ENCODE results near the gene NAT16.
A peak's percentile ranks its signal among the peaks of the same experiment; 100 is the strongest.
"Not testable (repeated sequence)": the region's sequence is repeated elsewhere in the genome, so short reads cannot be mapped to it uniquely, and the experiment has no call there.

Gene NAT16

DNA sequence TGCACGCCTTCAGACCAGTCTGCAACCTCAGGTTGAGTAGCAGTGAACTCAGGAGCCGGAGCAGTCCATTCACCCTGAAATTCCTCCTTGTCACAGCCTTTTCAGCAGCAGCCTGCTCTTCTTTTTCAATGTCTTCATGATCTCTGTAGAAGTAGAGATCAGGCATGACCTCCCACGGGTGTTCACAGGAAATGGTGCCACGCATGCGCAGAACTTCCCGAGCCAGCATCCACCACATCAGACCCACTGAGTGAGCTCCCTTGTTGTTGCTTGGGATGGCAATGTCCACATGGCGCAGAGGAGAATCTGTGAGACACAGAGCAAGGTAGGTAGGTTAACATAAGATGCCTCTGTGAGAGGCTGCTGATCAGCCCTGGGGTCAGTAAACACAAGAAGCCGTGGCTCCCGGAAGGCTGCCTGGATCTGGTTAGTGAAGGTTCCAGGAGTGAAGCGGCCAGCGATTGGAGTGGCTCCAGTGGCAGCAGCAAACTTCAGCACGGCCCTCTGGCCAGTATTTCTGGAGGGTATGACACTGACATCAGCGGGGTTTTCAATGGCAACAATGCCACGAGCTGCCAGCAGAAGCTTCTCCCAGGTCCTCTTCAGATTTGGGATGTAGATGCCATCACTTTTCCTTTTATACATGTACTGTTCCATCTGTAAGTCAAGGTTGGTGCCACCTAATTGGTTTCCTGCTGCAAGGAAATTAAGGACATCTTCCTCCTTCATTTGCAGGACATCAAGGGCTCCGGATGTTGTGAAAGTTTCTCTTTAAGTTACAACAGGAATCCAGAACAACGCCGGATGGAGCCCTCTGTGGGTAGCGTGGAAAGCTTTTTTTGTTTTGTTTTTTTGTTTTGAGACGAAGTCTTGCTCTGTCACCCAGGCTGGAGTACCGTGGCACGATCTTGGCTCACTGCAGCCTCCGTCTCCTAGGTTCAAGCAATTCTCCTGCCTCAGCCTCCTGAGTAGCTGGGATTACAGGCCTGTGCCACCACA lies 23.9 kb upstream of the NAT16 start:
- DNase-seq; H3K27ac ChIP-seq (ENCODE audit: insufficient read depth in 1 of 2, low read depth in 1 of 2, low read length in 2 of 2, poor library complexity in 1 of 2, severe bottlenecking in 2 of 2); H3K4me1 ChIP-seq (ENCODE audit: control extremely low read depth in 1 of 4, control insufficient read depth in 4 of 4, insufficient read depth in 4 of 4, low read length in 3 of 4); H3K4me3 ChIP-seq (ENCODE audit: control insufficient read depth in 1 of 7, extremely low read depth in 1 of 7, insufficient read depth in 4 of 7, low read depth in 2 of 7, low read length in 6 of 7); H3K9me3 ChIP-seq (ENCODE audit: control extremely low read depth in 1 of 5, control insufficient read depth in 4 of 5, insufficient read depth in 2 of 5, low read depth in 1 of 5, low read length in 4 of 5): not testable (repeated sequence)
- peaks cover 0 to 21% (median 8%) of the 10 kb centered on the region in 4 experiments for H3K36me3 ChIP-seq (ENCODE audit: control insufficient read depth in 4 of 4, insufficient read depth in 4 of 4, low read length in 3 of 4)
- ChIA-PET POLR2A (interaction anchor here (0.5 kb wide), 1 partner anchor 60 kb away, joined by 3 read pairs; no protein-coding TSS in a partner anchor), CTCF (interaction anchor here (0.9 to 1.6 kb wide), 5 partner anchors 9 to 40 kb away, joined by 3 to 4 read pairs (median 3); partner anchors contain the start of genes PLOD3 and ZNHIT1)
- WGBS (ENCODE audit: insufficient coverage): 84% methylated on average over 16 of the region's 22 CpGs
- H3K27me3 ChIP-seq (replicated peaks in 2 of 5; ENCODE audit: control insufficient read depth in 4 of 5, insufficient read depth in 5 of 5, low read length in 4 of 5): peaks cover 0 to 53% (median 22%) of the 10 kb centered on the region in 5 experiments

DNA sequence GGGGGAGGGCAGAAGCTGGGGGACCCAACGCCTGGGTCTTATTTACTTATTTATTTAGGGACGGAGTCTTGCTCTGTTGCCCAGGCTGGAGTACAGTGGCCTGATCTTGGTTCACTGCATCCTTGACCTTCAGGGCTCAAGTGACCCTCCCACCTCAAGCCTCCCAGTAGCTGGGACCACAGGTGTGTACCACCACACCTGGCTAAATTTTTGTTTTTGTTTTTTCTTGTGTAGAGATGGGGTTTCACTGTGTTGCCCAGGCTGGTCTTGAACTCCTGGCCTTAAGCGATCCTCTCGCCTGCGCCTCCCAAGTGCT lies 22.5 kb upstream of the NAT16 start:
- Histone ChIP-seq H3K4me3 (ENCODE audit: control insufficient read depth in 1 of 7, extremely low read depth in 1 of 7, insufficient read depth in 4 of 7, low read depth in 2 of 7, low read length in 6 of 7) (no peak overlapping the region), H3K4me1 (ENCODE audit: control extremely low read depth in 1 of 4, control insufficient read depth in 4 of 4, insufficient read depth in 4 of 4, low read length in 3 of 4) (peaks cover 0 to 8% (median 6%) of the 10 kb centered on the region in 4 experiments), H3K27me3 (replicated peaks in 2 of 5; ENCODE audit: control insufficient read depth in 4 of 5, insufficient read depth in 5 of 5, low read length in 4 of 5) (peaks cover 0 to 64% (median 22%) of the 10 kb centered on the region in 5 experiments), H3K27ac (ENCODE audit: insufficient read depth in 1 of 2, low read depth in 1 of 2, low read length in 2 of 2, poor library complexity in 1 of 2, severe bottlenecking in 2 of 2) (no peak overlapping the region), H3K9me3 (ENCODE audit: control extremely low read depth in 1 of 5, control insufficient read depth in 4 of 5, insufficient read depth in 2 of 5, low read depth in 1 of 5, low read length in 4 of 5) (no peaks in the 10 kb centered on the region), H3K36me3 (ENCODE audit: control insufficient read depth in 4 of 4, insufficient read depth in 4 of 4, low read length in 3 of 4) (peaks cover 0 to 10% (median 5%) of the 10 kb centered on the region in 4 experiments)
- no peak for DNase-seq
- WGBS (ENCODE audit: insufficient coverage): 96% methylated on average over 5 of the region's 5 CpGs
- POLR2A ChIA-PET: no interaction called here
- CTCF ChIA-PET: interaction anchor here (1.0 to 1.8 kb wide), 4 partner anchors 9 to 59 kb away, joined by 3 to 6 read pairs (median 4); partner anchors contain the start of genes PLOD3 and ZNHIT1

DNA sequence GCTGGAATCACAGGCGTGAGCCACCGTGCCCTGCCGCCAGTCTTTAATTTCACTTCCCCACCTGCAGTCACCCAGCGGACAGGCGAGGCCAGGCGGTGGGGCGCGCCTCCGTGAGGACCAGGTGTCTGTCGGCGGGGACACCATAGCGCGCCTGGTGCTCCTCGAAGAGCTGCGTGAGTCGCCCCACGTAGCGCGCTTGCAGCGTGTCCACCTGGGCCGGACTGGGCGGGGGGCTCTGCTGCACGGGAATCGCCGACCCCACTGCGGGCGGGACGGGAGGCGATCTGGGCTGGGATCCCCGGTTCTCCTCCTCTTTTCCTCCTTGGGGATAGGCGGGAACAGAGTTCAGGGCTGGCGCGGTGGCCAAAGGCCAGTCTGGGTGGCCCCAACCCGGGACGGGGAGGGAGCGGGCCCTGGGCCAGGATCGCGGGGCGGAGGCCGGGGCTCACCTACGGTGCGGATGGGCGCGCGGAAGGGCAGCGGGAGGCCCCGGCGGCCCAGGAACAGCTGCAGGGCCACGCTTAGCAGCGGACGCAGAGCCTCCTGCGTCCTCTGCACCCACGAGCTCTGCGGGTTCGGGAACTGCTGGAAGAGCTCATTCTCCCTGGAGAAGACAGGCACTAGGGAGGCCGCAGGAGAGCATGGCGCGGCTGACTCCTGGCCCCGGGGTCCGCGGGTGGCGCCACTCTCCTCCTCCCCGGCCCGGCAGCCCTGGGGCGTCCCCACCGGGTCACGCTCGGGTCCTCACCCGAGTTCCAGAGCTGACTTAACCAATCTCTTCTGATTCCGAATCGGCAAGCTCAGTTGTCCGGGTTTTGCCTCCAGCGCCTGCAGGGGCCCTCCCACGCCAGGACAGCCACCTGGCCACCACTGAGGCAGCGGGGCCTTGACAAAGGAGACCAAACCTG lies 21.9 kb upstream of the NAT16 start:
- Histone ChIP-seq H3K4me1 (ENCODE audit: control extremely low read depth in 1 of 4, control insufficient read depth in 4 of 4, insufficient read depth in 4 of 4, low read length in 3 of 4) (peaks cover 0 to 8% (median 6%) of the 10 kb centered on the region in 4 experiments), H3K9me3 (ENCODE audit: control extremely low read depth in 1 of 5, control insufficient read depth in 4 of 5, insufficient read depth in 2 of 5, low read depth in 1 of 5, low read length in 4 of 5) (no peaks in the 10 kb centered on the region), H3K27me3 (replicated peaks in 2 of 5; ENCODE audit: control insufficient read depth in 4 of 5, insufficient read depth in 5 of 5, low read length in 4 of 5) (peaks cover 0 to 64% (median 22%) of the 10 kb centered on the region in 5 experiments), H3K27ac (ENCODE audit: insufficient read depth in 1 of 2, low read depth in 1 of 2, low read length in 2 of 2, poor library complexity in 1 of 2, severe bottlenecking in 2 of 2) (no peak overlapping the region), H3K36me3 (ENCODE audit: control insufficient read depth in 4 of 4, insufficient read depth in 4 of 4, low read length in 3 of 4) (peaks cover 0 to 10% (median 5%) of the 10 kb centered on the region in 4 experiments), H3K4me3 (ENCODE audit: control insufficient read depth in 1 of 7, extremely low read depth in 1 of 7, insufficient read depth in 4 of 7, low read depth in 2 of 7, low read length in 6 of 7) (peak overlapping the region in 4 of 7 experiments; percentile 29 to 60 (median 40))
- CTCF ChIA-PET: interaction anchor here (1.0 to 1.8 kb wide), 4 partner anchors 10 to 58 kb away, joined by 3 to 6 read pairs (median 4); partner anchors contain the start of genes PLOD3 and ZNHIT1
- DNase-seq: peak in 2 of 3 donors; percentile 35 to 50
- 10% methylated on average over 67 of the region's 75 CpGs for WGBS (ENCODE audit: insufficient coverage)
- POLR2A ChIA-PET: interaction anchor here (0.7 kb wide), 1 partner anchor 197 kb away, joined by 4 read pairs; no protein-coding TSS in a partner anchor

DNA sequence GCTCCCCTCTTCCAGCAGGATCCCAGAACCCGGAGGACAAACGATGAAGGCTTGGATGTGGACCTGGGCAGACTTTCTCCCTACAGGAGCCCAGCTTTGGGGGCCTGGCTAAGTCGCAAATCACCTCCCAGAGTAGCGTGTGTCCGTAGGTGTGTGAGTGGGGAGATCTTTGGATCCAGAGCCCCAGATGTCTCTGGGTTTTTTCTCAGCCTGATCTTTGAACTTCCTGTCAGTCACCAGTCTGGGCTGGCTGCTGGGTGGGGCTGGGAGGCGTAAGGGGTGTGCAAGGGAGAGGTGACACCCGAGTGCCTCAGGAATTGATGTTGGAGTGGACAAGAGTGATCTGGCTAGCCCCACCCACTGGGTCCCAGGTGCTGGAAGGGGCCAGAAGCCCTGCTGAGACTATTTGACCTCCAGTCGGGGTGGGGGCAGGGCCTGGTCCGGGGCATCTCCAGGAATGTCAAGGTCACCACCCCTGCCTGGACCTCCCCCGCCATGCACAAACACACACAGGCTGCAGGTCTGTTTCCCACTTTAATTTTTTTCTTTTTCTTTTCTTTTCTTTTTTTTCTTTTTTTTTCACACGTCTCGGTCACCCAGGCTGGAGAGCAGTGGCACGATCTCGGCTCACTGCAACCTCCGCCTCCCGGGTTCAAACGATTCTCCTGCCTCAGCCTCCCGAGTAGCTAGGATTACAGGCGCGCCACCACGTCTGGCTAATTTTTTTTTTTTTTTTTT lies 20.9 kb upstream of the NAT16 start, which contains the start of gene MOGAT3:
TSS of gene MOGAT3 (minus strand) at position 175 of the 738 bp plus-strand sequence. CDS start 182 bp downstream, outside the sequence.
- H3K4me1 ChIP-seq (ENCODE audit: control extremely low read depth in 1 of 4, control insufficient read depth in 4 of 4, insufficient read depth in 4 of 4, low read length in 3 of 4): peaks cover 0 to 8% (median 6%) of the 10 kb centered on the region in 4 experiments
- no peak within 1 kb of the TSS for H3K27ac ChIP-seq (ENCODE audit: insufficient read depth in 1 of 2, low read depth in 1 of 2, low read length in 2 of 2, poor library complexity in 1 of 2, severe bottlenecking in 2 of 2)
- DNase-seq: no peak
- ChIA-PET POLR2A (interaction anchor here (0.7 kb wide), 1 partner anchor 198 kb away, joined by 4 read pairs; no protein-coding TSS in a partner anchor), CTCF (interaction anchor here (1.0 to 1.3 kb wide), 2 partner anchors 13 to 82 kb away, joined by 3 to 4 read pairs; no protein-coding TSS in a partner anchor)
- peaks cover 0 to 64% (median 22%) of the 10 kb centered on the region in 5 experiments for H3K27me3 ChIP-seq (replicated peaks in 2 of 5; ENCODE audit: control insufficient read depth in 4 of 5, insufficient read depth in 5 of 5, low read length in 4 of 5)
- H3K9me3 ChIP-seq (ENCODE audit: control extremely low read depth in 1 of 5, control insufficient read depth in 4 of 5, insufficient read depth in 2 of 5, low read depth in 1 of 5, low read length in 4 of 5): no peaks in the 10 kb centered on the region
- H3K36me3 ChIP-seq (ENCODE audit: control insufficient read depth in 4 of 4, insufficient read depth in 4 of 4, low read length in 3 of 4): peaks cover 0 to 4% (median 2%) of the 10 kb centered on the region in 4 experiments
- WGBS (ENCODE audit: insufficient coverage): 39% methylated on average over 13 of the region's 21 CpGs
- H3K4me3 ChIP-seq (ENCODE audit: control insufficient read depth in 1 of 7, extremely low read depth in 1 of 7, insufficient read depth in 4 of 7, low read depth in 2 of 7, low read length in 6 of 7): peak within 1 kb of the TSS in 4 of 7 experiments; percentile 29 to 60 (median 40)

DNA sequence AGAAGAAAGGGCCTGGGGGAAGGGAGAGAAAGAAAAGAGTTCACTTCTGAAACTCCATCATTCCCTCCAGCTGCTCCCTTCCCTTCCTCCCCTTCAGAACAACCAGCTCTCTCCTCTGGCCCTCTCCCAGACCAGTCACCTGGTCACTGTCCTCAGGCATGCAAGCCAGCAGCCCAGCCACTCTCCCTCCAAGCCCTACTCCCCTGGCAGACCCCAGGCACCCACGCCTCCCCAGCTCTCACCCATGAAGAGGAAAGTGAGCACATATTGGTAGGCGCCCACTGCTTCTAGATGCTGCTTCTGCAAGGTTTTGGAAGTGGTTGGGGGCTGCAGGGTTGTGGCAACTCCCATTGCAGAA lies 20.4 kb upstream of the NAT16 start:
- Histone ChIP-seq H3K4me3 (ENCODE audit: control insufficient read depth in 1 of 7, extremely low read depth in 1 of 7, insufficient read depth in 4 of 7, low read depth in 2 of 7, low read length in 6 of 7) (no peak overlapping the region), H3K4me1 (ENCODE audit: control extremely low read depth in 1 of 4, control insufficient read depth in 4 of 4, insufficient read depth in 4 of 4, low read length in 3 of 4) (peaks cover 0 to 8% (median 6%) of the 10 kb centered on the region in 4 experiments), H3K9me3 (ENCODE audit: control extremely low read depth in 1 of 5, control insufficient read depth in 4 of 5, insufficient read depth in 2 of 5, low read depth in 1 of 5, low read length in 4 of 5) (no peaks in the 10 kb centered on the region), H3K27ac (ENCODE audit: insufficient read depth in 1 of 2, low read depth in 1 of 2, low read length in 2 of 2, poor library complexity in 1 of 2, severe bottlenecking in 2 of 2) (no peak overlapping the region), H3K36me3 (ENCODE audit: control insufficient read depth in 4 of 4, insufficient read depth in 4 of 4, low read length in 3 of 4) (no peaks in the 10 kb centered on the region), H3K27me3 (replicated peaks in 2 of 5; ENCODE audit: control insufficient read depth in 4 of 5, insufficient read depth in 5 of 5, low read length in 4 of 5) (peaks cover 0 to 64% (median 22%) of the 10 kb centered on the region in 5 experiments)
- WGBS (ENCODE audit: insufficient coverage): 80% methylated on average over 1 of the region's 2 CpGs
- POLR2A ChIA-PET: no interaction called here
- no peak for DNase-seq
- CTCF ChIA-PET: interaction anchor here (0.6 to 1.3 kb wide), 4 partner anchors 12 to 367 kb away, joined by 3 to 4 read pairs (median 4); no protein-coding TSS in a partner anchor

DNA sequence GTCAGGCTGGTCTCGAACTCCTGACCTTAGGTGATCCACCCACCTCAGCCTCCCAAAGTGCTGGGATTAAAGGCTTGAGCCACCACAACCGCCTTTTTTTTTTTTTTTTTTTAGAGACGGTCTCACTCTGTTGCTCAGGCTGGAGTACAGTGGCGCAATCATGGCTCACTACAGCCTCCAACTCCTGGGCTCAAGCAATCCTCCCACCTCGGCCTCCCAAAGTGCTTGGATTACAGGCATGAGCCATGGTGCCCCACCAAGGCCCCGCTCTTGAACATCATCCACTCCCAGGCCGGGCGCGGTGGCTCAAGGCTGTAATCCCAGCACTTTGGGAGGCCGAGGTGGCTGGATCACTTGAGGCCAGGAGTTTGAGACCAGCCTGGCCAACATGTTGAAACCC lies 19.4 kb upstream of the NAT16 start:
- H3K27ac ChIP-seq (ENCODE audit: insufficient read depth in 1 of 2, low read depth in 1 of 2, low read length in 2 of 2, poor library complexity in 1 of 2, severe bottlenecking in 2 of 2); DNase-seq; H3K9me3 ChIP-seq (ENCODE audit: control extremely low read depth in 1 of 5, control insufficient read depth in 4 of 5, insufficient read depth in 2 of 5, low read depth in 1 of 5, low read length in 4 of 5); H3K4me3 ChIP-seq (ENCODE audit: control insufficient read depth in 1 of 7, extremely low read depth in 1 of 7, insufficient read depth in 4 of 7, low read depth in 2 of 7, low read length in 6 of 7); H3K36me3 ChIP-seq (ENCODE audit: control insufficient read depth in 4 of 4, insufficient read depth in 4 of 4, low read length in 3 of 4); H3K4me1 ChIP-seq (ENCODE audit: control extremely low read depth in 1 of 4, control insufficient read depth in 4 of 4, insufficient read depth in 4 of 4, low read length in 3 of 4); POLR2A ChIA-PET: not testable (repeated sequence)
- 94% methylated on average over 10 of the region's 10 CpGs for WGBS (ENCODE audit: insufficient coverage)
- peaks cover 0 to 62% (median 22%) of the 10 kb centered on the region in 5 experiments for H3K27me3 ChIP-seq (replicated peaks in 2 of 5; ENCODE audit: control insufficient read depth in 4 of 5, insufficient read depth in 5 of 5, low read length in 4 of 5)
- CTCF ChIA-PET: interaction anchor here (0.7 to 1.3 kb wide), 4 partner anchors 14 to 305 kb away, joined by 3 to 4 read pairs (median 4); no protein-coding TSS in a partner anchor

Data from common myeloid progenitor, CD34-positive (primary cell).